ENCODE data around the gene PROM2. TPM values are rescaled to one million over a fixed set of nuclear protein-coding genes. Genes with fewer than 3 reads are reported as not detected.

Gene PROM2
- total RNA-seq, 1 experiment from 2014 or later, result 1.6 TPM

GRCh38 chr2:95281786-95282185, 7.5 kb downstream of the PROM2 start:
- CTCF ChIA-PET, result no interaction called here
- TF ChIP-seq EZH2 (IDR thresholded peaks at IDR 0.05; ENCODE audit: borderline replicate concordance, low read depth, low read length, poor library complexity, severe bottlenecking), result no peak
- no peak for TF ChIP-seq CTCF (conservative IDR thresholded peaks at IDR 0.05; ENCODE audit: low read depth, low read length)
- no peak overlapping the region for H3K4me3 ChIP-seq (ENCODE audit: low read depth, low read length, poor library complexity, severe bottlenecking)
- no peak overlapping the region for H3K27ac ChIP-seq (ENCODE audit: low read depth, low read length, poor library complexity, severe bottlenecking)
- POLR2A ChIA-PET (ENCODE audit: low non-redundant PET), result no interaction called here
- intact Hi-C loops (cut with micrococcal nuclease; ENCODE audit: unreplicated experiment), result no loop called here
- BruUV-seq (replicated peaks), result no TSS peak
- no peaks in the 10 kb centered on the region for H3K36me3 ChIP-seq (ENCODE audit: insufficient read depth, low read length, poor library complexity, severe bottlenecking)
- no peaks in the 10 kb centered on the region for H3K4me1 ChIP-seq (ENCODE audit: insufficient read depth, low read length, poor library complexity, severe bottlenecking)
- no peaks in the 10 kb centered on the region for H3K9me3 ChIP-seq (ENCODE audit: low read depth, low read length, poor library complexity, severe bottlenecking)
- DNase-seq (ENCODE audit: low spot score), result no peak
- H3K27me3 ChIP-seq (replicated peaks; ENCODE audit: insufficient read depth, low read depth, low read length, poor library complexity), result no peaks in the 10 kb centered on the region

- CTCF ChIA-PET, result no interaction called here
- Histone ChIP-seq H3K9me3 (ENCODE audit: low read depth, low read length, poor library complexity, severe bottlenecking) (no peaks in the 10 kb centered on the region), H3K27me3 (replicated peaks; ENCODE audit: insufficient read depth, low read depth, low read length, poor library complexity) (no peaks in the 10 kb centered on the region), H3K4me1 (ENCODE audit: insufficient read depth, low read length, poor library complexity, severe bottlenecking) (no peaks in the 10 kb centered on the region), H3K4me3 (ENCODE audit: low read depth, low read length, poor library complexity, severe bottlenecking) (no peak overlapping the region), H3K27ac (ENCODE audit: low read depth, low read length, poor library complexity, severe bottlenecking) (no peak overlapping the region), H3K36me3 (ENCODE audit: insufficient read depth, low read length, poor library complexity, severe bottlenecking) (no peaks in the 10 kb centered on the region)
- no TSS peak for BruUV-seq (replicated peaks)
- no peak for DNase-seq (ENCODE audit: low spot score)
- intact Hi-C loops (cut with micrococcal nuclease; ENCODE audit: unreplicated experiment), result no loop called here
- no peak for TF ChIP-seq CTCF (conservative IDR thresholded peaks at IDR 0.05; ENCODE audit: low read depth, low read length)
- POLR2A ChIA-PET (ENCODE audit: low non-redundant PET), result no interaction called here
Measured at GRCh38 chr2:95282458-95282857, 8.2 kb downstream of the PROM2 start.

GRCh38 chr2:95283562-95283961, 9.3 kb downstream of the PROM2 start:
- H3K36me3 ChIP-seq (ENCODE audit: insufficient read depth, low read length, poor library complexity, severe bottlenecking), result no peaks in the 10 kb centered on the region
- TF ChIP-seq CTCF (conservative IDR thresholded peaks at IDR 0.05; ENCODE audit: low read depth, low read length), result no peak
- TF ChIP-seq EZH2 (IDR thresholded peaks at IDR 0.05; ENCODE audit: borderline replicate concordance, low read depth, low read length, poor library complexity, severe bottlenecking), result no peak
- BruUV-seq (replicated peaks), result no TSS peak
- H3K27me3 ChIP-seq (replicated peaks; ENCODE audit: insufficient read depth, low read depth, low read length, poor library complexity), result no peaks in the 10 kb centered on the region
- no peak overlapping the region for H3K27ac ChIP-seq (ENCODE audit: low read depth, low read length, poor library complexity, severe bottlenecking)
- ChIA-PET CTCF (no interaction called here), POLR2A (ENCODE audit: low non-redundant PET) (no interaction called here)
- no peak overlapping the region for H3K4me3 ChIP-seq (ENCODE audit: low read depth, low read length, poor library complexity, severe bottlenecking)
- H3K9me3 ChIP-seq (ENCODE audit: low read depth, low read length, poor library complexity, severe bottlenecking), result no peaks in the 10 kb centered on the region
- intact Hi-C loops (cut with micrococcal nuclease; ENCODE audit: unreplicated experiment), result no loop called here
- H3K4me1 ChIP-seq (ENCODE audit: insufficient read depth, low read length, poor library complexity, severe bottlenecking), result no peaks in the 10 kb centered on the region
- no peak for DNase-seq (ENCODE audit: low spot score)
